ENCODE results near the gene WBP4. TPM values are rescaled to one million over a fixed set of nuclear protein-coding genes. Genes with fewer than 3 reads are reported as not detected.

WBP4 gene
- total and polyA plus RNA-seq, 2 of the 13 experiments (the other 11 are each of a cell fraction or from before 2014, with no cell fraction given): 6.7 to 11.7 TPM

DNA sequence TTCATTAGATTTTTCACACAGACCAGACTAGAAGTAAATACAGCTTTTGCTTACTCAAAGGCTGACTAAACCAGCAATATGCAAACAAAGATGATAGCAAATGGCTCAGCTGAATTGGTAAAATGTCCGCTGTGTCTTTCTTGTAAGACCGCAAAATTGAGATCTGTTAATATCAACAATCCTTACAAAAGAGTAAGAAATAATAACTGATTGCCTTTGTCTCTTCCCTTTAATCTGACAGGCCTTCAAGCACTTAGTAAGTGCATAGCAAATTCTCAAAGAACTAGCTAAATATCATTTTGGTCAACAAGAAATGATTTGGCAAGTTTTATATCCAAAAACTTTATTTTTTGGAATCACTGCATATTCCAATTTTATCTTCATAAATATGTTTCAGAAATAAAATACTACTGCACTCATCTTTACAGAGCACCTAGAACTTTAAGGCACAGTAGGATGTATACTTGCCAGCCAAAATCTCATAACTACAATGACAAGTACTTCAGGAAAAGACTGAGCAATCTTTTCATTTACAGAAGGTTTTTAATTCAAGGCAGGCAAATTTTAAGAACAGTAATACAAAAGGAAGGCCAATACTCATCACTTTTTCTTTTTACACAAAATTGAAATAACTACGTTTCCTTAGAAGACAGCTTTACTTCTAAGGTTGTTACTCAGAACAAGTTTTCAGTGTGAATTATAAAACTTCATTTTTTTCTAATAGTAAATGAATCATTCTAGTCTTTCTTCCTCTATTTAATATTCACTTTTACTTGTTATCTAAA, 43.3 kb upstream of the WBP4 start (continued):
- TF ChIP-seq ZIK1 (CRISPR knock-in tag; IDR thresholded peaks at IDR 0.05; ENCODE audit: borderline replicate concordance, low read depth) (no peak), HMGA1 (CRISPR knock-in tag; conservative IDR thresholded peaks at IDR 0.05) (no peak)

DNA sequence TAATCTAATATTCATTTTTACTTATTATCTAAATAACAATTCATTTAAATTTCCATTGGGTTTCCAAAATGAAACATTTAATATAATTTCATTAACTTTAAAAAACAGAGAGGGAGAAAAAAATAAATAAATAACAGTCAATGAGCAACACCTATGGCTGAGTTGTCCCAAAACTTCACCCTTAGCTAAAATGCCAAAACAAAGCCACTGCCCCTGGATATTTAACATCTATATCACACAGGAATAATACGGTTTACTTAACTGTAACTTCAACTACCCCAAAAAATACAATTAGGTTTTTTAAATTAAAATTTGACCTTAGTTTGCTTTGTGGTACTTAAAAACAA, 42.7 kb upstream of the WBP4 start:
- whole genome bisulfite sequencing (ENCODE audit: low lambda C conversion rate): 13% methylated on average over 1 of the region's 1 CpG
- Histone ChIP-seq H3K4me1 (ENCODE audit: insufficient read depth, low read length) (peaks cover 91% of the 10 kb centered on the region), H2AFZ (ENCODE audit: low read length) (no peak overlapping the region), H3K27ac (ENCODE audit: extremely low read length, insufficient read depth, low read length) (peak overlapping the region; percentile 87), H3K36me3 (replicated peaks in 1 of 2; ENCODE audit: control insufficient read depth in 1 of 2, insufficient read depth in 2 of 2, low read length in 2 of 2) (0 out of 5 replicates have a peak, but pooled peaks cover 0 to 3% of the 10 kb centered on the region in 2 experiments), H3K9me3 (ENCODE audit: low read length) (no peaks in the 10 kb centered on the region), H3K4me3 (replicated peaks in 1 of 3; ENCODE audit: insufficient read depth in 1 of 3, low read depth in 2 of 3, low read length in 3 of 3) (peak overlapping the region; percentile 46 to 61 (median 55); a peak in 5 of 6 replicates), H4K20me1 (ENCODE audit: insufficient read depth, low read length) (no peaks in the 10 kb centered on the region), H3K4me2 (ENCODE audit: low read depth, low read length) (peak overlapping the region; percentile 85), H3K79me2 (ENCODE audit: insufficient read depth, low read length) (peaks cover 92% of the 10 kb centered on the region), H3K27me3 (ENCODE audit: control insufficient read depth in 1 of 2, insufficient read depth in 2 of 2, low read length in 2 of 2) (no peaks in the 10 kb centered on the region), H3K9ac (ENCODE audit: insufficient read depth, low read depth, low read length) (peak overlapping the region; percentile 76)
- intact Hi-C loops (cut with micrococcal nuclease; ENCODE audit: unreplicated experiment): loop anchor here (5.0 kb wide), 3 partner anchors 39 to 96 kb away; no protein-coding TSS in a partner anchor
- ChIA-PET CTCF (ENCODE audit: low intra/inter-chr PET ratio, low total read pairs) (no interaction called here), POLR2A (interaction anchor here (0.7 to 3.7 kb wide), 6 partner anchors 8 to 229 kb away, joined by 3 to 35 read pairs (median 6); partner anchors contain the start of genes SLC25A15 and WBP4)
- FAIRE-seq (no peak), ATAC-seq (no peak), DNase-seq (ENCODE audit: low spot score) (no peak)
- in situ Hi-C loops (cut with HindIII; ENCODE audit: extremely low pct_ligation_motif_present, low pct_unique_long_range_greater_than_20kb): no loop called here
- 0 out of 2 replicates have a peak, but pooled peaks have one; percentile 10 for TF ChIP-seq KAT7 (CRISPR knock-in tag; IDR thresholded peaks at IDR 0.05; ENCODE audit: borderline replicate concordance)
- TF ChIP-seq SP4 (CRISPR knock-in tag; IDR thresholded peaks at IDR 0.05): no peak
- TSS peak; percentile 53 for BruUV-seq (replicated peaks)

DNA sequence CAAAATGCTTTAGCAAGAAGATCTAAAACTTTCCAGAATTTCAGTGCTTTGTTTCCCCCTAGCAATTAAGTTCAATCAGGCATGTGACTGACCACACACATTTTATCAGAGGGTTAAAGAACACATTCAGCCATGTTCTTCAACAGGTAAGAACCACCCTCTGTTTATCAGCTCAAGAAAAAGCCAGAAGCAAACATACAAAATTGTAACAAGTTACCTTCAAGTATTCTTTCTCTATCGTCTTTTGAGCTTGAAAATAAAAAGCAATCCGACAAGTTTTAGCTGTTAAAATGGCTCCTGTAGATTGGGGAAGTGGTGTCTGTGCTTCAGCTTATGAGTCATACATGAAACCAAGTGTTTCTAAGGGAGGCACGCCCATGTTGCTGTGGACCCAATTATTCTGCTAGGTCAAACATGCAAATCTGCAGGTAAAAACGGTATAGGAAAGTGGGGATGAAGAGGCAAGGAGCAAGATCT, 42.3 kb upstream of the WBP4 start, which contains the start of gene ELF1:
ELF1 (minus strand) TSS at position 306 of the 477 bp plus-strand sequence. CDS start 37,262 bp downstream, outside the sequence.
- H3K79me2 ChIP-seq (ENCODE audit: insufficient read depth, low read length): peaks cover 93% of the 10 kb centered on the region
- under 1% methylated on average over 4 of the region's 4 CpGs for WGBS (ENCODE audit: low lambda C conversion rate)
- TF ChIP-seq ZNF225 (CRISPR knock-in tag; IDR thresholded peaks at IDR 0.05) (no peak), MBD4 (IDR thresholded peaks at IDR 0.05; ENCODE audit: borderline replicate concordance, low read length) (peak; percentile 49; the same call in 1 of the 2 replicates), YY1 (IDR thresholded peaks at IDR 0.05; ENCODE audit: insufficient read depth, insufficient replicate concordance, low read depth, low read length) (peak; percentile 82), DNMT1 (CRISPR knock-in tag; IDR thresholded peaks at IDR 0.05) (no peak)
- TF ChIP-seq, protein P1, sequence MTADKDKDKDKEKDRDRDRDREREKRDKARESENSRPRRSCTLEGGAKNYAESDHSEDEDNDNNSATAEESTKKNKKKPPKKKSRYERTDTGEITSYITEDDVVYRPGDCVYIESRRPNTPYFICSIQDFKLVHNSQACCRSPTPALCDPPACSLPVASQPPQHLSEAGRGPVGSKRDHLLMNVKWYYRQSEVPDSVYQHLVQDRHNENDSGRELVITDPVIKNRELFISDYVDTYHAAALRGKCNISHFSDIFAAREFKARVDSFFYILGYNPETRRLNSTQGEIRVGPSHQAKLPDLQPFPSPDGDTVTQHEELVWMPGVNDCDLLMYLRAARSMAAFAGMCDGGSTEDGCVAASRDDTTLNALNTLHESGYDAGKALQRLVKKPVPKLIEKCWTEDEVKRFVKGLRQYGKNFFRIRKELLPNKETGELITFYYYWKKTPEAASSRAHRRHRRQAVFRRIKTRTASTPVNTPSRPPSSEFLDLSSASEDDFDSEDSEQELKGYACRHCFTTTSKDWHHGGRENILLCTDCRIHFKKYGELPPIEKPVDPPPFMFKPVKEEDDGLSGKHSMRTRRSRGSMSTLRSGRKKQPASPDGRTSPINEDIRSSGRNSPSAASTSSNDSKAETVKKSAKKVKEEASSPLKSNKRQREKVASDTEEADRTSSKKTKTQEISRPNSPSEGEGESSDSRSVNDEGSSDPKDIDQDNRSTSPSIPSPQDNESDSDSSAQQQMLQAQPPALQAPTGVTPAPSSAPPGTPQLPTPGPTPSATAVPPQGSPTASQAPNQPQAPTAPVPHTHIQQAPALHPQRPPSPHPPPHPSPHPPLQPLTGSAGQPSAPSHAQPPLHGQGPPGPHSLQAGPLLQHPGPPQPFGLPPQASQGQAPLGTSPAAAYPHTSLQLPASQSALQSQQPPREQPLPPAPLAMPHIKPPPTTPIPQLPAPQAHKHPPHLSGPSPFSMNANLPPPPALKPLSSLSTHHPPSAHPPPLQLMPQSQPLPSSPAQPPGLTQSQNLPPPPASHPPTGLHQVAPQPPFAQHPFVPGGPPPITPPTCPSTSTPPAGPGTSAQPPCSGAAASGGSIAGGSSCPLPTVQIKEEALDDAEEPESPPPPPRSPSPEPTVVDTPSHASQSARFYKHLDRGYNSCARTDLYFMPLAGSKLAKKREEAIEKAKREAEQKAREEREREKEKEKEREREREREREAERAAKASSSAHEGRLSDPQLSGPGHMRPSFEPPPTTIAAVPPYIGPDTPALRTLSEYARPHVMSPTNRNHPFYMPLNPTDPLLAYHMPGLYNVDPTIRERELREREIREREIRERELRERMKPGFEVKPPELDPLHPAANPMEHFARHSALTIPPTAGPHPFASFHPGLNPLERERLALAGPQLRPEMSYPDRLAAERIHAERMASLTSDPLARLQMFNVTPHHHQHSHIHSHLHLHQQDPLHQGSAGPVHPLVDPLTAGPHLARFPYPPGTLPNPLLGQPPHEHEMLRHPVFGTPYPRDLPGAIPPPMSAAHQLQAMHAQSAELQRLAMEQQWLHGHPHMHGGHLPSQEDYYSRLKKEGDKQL (CRISPR knock-in tag; IDR thresholded peaks at IDR 0.05; ENCODE audit: low read depth): no peak

More for the DNA sequence above, 42.3 kb upstream of the WBP4 start, which contains the start of gene ELF1:
- H3K27me3 ChIP-seq (ENCODE audit: control insufficient read depth in 1 of 2, insufficient read depth in 2 of 2, low read length in 2 of 2): no peaks in the 10 kb centered on the region
- FAIRE-seq: peak; percentile 61
- ChIA-PET CTCF (ENCODE audit: low intra/inter-chr PET ratio, low total read pairs) (no interaction called here), POLR2A (interaction anchor here (0.7 to 3.7 kb wide), 7 partner anchors 8 to 229 kb away, joined by 3 to 35 read pairs (median 6); partner anchors contain the start of genes SLC25A15 and WBP4)
- H3K27ac ChIP-seq (ENCODE audit: extremely low read length, insufficient read depth, low read length): peak within 1 kb of the TSS; percentile 87
- BruUV-seq (replicated peaks): no TSS peak
- intact Hi-C loops (cut with micrococcal nuclease; ENCODE audit: unreplicated experiment): loop anchor here (5.0 kb wide), 3 partner anchors 38 to 97 kb away; no protein-coding TSS in a partner anchor
- in situ Hi-C loops (cut with HindIII; ENCODE audit: extremely low pct_ligation_motif_present, low pct_unique_long_range_greater_than_20kb): no loop called here
- H4K20me1 ChIP-seq (ENCODE audit: insufficient read depth, low read length): no peaks in the 10 kb centered on the region
- peak; percentile 65 for DNase-seq (ENCODE audit: low spot score)
- H3K9me3 ChIP-seq (ENCODE audit: low read length): no peaks in the 10 kb centered on the region
- H3K36me3 ChIP-seq (replicated peaks in 1 of 2; ENCODE audit: control insufficient read depth in 1 of 2, insufficient read depth in 2 of 2, low read length in 2 of 2): 0 out of 5 replicates have a peak, but pooled peaks cover 0 to 3% of the 10 kb centered on the region in 2 experiments
- H3K4me1 ChIP-seq (ENCODE audit: insufficient read depth, low read length): peaks cover 92% of the 10 kb centered on the region
- H3K4me3 ChIP-seq (replicated peaks in 1 of 3; ENCODE audit: insufficient read depth in 1 of 3, low read depth in 2 of 3, low read length in 3 of 3): peak within 1 kb of the TSS; percentile 46 to 61 (median 55); a peak in 5 of 6 replicates
- H3K4me2 ChIP-seq (ENCODE audit: low read depth, low read length): peak within 1 kb of the TSS; percentile 85
- H3K9ac ChIP-seq (ENCODE audit: insufficient read depth, low read depth, low read length): peak within 1 kb of the TSS; percentile 76
- ATAC-seq: peak; percentile 60
- peak within 1 kb of the TSS; percentile 55 for H2AFZ ChIP-seq (ENCODE audit: low read length)

Data from HepG2 (cell line).